ENCODE data around the gene PATJ. TPM values are rescaled to one million over a fixed set of nuclear protein-coding genes. Genes with fewer than 3 reads are reported as not detected.
"Not testable (repeated sequence)": the region's sequence is repeated elsewhere in the genome, so short reads cannot be mapped to it uniquely, and the experiment has no call there.

Gene PATJ
- total RNA-seq, 2 donors from 2014 or later = 37.9 to 72.1 TPM

DNA sequence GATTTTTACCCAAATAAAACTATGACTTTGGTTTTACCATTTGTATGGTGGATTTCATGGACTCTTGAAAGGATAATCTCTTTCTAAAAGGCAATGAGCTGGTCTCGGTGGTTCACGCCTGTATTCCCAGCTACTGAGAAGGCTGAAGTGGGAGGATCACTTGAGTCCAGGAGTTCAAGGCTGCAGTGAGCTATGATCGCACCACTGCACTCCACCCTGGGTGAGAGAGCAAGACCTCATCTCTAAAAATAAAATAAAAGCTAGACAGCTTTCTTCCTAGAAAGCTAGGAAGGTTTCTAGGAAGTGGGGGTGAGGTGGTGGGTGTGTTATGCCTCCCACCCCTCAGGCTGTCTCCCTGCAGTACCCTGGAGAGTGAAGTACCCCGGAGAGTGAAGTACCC, 398.4 kb downstream of the PATJ start:
- Histone ChIP-seq H3K27ac (no peak overlapping the region), H3K36me3 (no peaks in the 10 kb centered on the region), H3K4me3 (no peak overlapping the region), H3K27me3 (no peaks in the 10 kb centered on the region), H3K4me1 (peaks cover 0 to 8% of the 10 kb centered on the region in 2 donors), H3K9me3 (no peaks in the 10 kb centered on the region)
- no peak for DNase-seq (ENCODE audit: low spot score)
- TF ChIP-seq, protein P1, sequence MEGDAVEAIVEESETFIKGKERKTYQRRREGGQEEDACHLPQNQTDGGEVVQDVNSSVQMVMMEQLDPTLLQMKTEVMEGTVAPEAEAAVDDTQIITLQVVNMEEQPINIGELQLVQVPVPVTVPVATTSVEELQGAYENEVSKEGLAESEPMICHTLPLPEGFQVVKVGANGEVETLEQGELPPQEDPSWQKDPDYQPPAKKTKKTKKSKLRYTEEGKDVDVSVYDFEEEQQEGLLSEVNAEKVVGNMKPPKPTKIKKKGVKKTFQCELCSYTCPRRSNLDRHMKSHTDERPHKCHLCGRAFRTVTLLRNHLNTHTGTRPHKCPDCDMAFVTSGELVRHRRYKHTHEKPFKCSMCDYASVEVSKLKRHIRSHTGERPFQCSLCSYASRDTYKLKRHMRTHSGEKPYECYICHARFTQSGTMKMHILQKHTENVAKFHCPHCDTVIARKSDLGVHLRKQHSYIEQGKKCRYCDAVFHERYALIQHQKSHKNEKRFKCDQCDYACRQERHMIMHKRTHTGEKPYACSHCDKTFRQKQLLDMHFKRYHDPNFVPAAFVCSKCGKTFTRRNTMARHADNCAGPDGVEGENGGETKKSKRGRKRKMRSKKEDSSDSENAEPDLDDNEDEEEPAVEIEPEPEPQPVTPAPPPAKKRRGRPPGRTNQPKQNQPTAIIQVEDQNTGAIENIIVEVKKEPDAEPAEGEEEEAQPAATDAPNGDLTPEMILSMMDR (IDR thresholded peaks at IDR 0.05) = no peak

DNA sequence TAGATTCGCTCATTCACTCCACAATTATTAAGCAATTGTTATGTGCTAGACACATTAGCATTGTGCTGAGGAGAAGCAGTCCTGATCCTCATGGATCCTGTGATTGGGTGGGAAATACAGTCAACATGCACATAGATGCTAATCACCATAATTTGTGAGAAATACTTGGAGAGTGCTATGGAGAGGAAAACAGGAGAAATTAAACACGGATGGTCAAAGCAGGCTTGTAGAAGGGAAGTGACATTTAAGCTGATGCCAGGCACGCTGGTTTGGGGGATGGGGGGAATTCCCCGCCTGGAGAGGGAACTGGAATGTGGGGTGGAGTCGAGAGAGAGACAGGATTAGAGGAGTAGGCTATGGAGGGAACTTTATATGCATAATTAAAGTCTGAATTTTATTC, 400.2 kb downstream of the PATJ start:
- H3K27me3 ChIP-seq = no peaks in the 10 kb centered on the region
- H3K4me3 ChIP-seq = no peak overlapping the region
- no peaks in the 10 kb centered on the region for H3K36me3 ChIP-seq
- no peaks in the 10 kb centered on the region for H3K9me3 ChIP-seq
- H3K27ac ChIP-seq = no peak overlapping the region
- peaks cover 0 to 8% of the 10 kb centered on the region in 2 donors for H3K4me1 ChIP-seq
- DNase-seq (ENCODE audit: low spot score) = no peak
- TF ChIP-seq, protein P1 (IDR thresholded peaks at IDR 0.05) = no peak

DNA sequence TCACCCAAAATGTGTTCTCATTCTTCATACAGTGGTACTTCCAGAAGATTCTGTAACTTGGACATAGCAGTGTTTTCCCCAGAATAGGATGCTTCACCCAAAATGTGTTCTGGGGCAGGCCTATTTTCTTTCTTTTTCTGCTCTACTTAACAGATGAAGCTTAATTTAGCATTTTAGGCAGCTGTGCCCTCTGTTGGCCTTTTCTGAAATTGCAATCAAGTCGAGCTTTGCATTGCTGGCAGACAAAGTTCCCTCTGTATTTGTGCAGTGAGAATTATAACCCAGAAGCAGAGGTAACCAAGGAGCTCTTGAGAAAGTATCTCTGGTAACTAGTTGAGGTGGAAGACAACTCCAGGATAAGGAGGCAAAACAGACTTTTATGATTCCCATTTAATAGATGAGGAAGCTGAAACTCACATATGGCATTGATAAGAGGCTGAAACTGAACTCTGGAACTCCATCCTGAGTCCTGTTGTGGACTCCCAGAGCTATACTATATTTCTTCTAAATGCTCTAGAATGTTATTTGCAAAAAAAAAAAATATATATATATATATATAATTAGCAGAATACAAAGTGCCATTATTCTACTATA, 402.1 kb downstream of the PATJ start:
- DNase-seq (ENCODE audit: low spot score) = peak; percentile 59
- Histone ChIP-seq H3K36me3 (peaks cover 13% of the 10 kb centered on the region), H3K9me3 (no peaks in the 10 kb centered on the region), H3K27me3 (no peaks in the 10 kb centered on the region), H3K4me1 (peaks cover 0 to 8% of the 10 kb centered on the region in 2 donors), H3K4me3 (no peak overlapping the region), H3K27ac (no peak overlapping the region)
- TF ChIP-seq, protein P1 (IDR thresholded peaks at IDR 0.05) = peak; percentile 38 to 77

DNA sequence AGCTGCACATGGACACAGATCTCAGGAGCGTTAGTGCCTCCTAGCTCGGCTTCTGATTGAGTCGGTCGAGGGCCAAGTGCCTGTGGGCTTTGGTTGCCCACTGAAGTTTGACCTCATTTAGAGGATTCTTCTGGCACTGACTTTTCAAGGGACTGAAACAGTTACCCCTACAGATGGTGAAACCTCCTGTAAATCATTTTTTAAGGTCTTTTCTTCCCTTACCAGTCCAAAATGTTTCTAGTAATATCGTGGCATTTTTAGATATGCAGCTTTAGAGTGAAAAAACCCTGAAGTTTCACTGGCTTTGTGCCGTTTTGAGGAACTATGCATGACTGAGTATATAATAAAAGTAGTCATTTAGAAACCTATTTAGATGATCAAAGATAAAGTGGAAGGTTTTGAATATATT, 417.7 kb downstream of the PATJ start:
- Histone ChIP-seq H3K27ac (no peak overlapping the region), H3K9me3 (no peaks in the 10 kb centered on the region), H3K4me1 (no peaks in the 10 kb centered on the region), H3K4me3 (no peak overlapping the region), H3K27me3 (no peaks in the 10 kb centered on the region), H3K36me3 (no peaks in the 10 kb centered on the region)
- TF ChIP-seq, protein P1 (IDR thresholded peaks at IDR 0.05) = no peak
- DNase-seq (ENCODE audit: low spot score) = no peak

DNA sequence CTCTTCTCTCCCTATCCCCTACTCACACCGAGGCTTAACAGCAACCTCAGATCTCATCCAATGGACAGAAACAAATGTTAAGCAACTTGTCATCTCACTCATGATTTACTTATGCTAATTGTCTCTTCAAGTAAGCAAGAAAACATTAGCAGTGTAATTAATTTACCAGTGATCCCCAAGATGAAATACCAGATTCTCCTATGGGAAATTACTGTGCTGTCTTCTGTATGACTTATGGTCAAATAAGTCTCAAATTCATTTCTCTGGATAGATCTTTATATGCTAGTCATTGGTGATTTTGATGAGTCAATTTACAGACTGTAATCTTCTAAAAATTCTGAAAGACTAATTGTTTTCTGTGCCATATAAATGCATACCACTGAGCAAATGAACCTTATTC, 419.4 kb downstream of the PATJ start:
- TF ChIP-seq, protein P1 (IDR thresholded peaks at IDR 0.05) = no peak
- no peak for DNase-seq (ENCODE audit: low spot score)
- Histone ChIP-seq H3K4me1 (no peaks in the 10 kb centered on the region), H3K4me3 (no peak overlapping the region), H3K27ac (no peak overlapping the region), H3K9me3 (no peaks in the 10 kb centered on the region), H3K27me3 (no peaks in the 10 kb centered on the region), H3K36me3 (no peaks in the 10 kb centered on the region)

DNA sequence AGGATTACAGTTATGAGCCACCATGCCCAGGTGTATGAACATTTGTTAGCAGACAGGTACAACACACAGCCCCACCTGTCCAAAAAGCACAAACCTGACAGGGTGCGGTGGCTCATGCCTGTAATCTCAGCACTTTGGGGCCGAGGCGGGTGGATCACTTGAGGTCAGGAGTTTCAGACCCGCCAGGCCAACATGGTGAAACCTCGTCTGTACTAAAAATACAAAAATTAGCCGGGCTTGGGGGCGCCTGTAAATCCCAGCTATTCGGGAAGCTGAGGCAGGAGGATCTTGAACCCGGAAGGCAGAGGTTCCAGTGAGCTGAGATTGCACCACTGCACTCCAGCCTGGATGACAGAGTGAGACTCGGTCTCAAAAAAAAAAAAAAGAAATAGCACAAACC, 428.1 kb downstream of the PATJ start:
- not testable (repeated sequence) for DNase-seq (ENCODE audit: low spot score); H3K9me3 ChIP-seq

More for the DNA sequence above, 428.1 kb downstream of the PATJ start:
- not testable (repeated sequence) for H3K4me1 ChIP-seq, H3K27me3 ChIP-seq, H3K36me3 ChIP-seq, H3K4me3 ChIP-seq, H3K27ac ChIP-seq
